Umbilical cord (tissue), 2 donors: ENCODE data around the gene CELF1. TPM values are rescaled to one million over a fixed set of nuclear protein-coding genes. Genes with fewer than 3 reads are reported as not detected.

Experiments used
- DNase-seq: peaks from one replicate; pipeline ENCODE4 v3.0.0-alpha.2; 2015; ENCODE audit warnings: low spot score
- total RNA-seq: library from RNA; depleted of rRNA; stranded (reverse); fragments of >200 nt; gene quantifications from one replicate; pipeline ENCODE4 v1.2.3, GENCODE V29; 2014; ENCODE audit warnings: low replicate concordance; ENCODE audit not compliant: insufficient read depth

CELF1 gene
- total RNA-seq, 1 donor from 2014 or later, result 120 TPM

GRCh38 chr11:47488111-47488510 is 64.8 kb downstream of the CELF1 start:
- no peak for DNase-seq

- no peak for DNase-seq
Measured at GRCh38 chr11:47487421-47487820, 65.5 kb downstream of the CELF1 start.

GRCh38 chr11:47485107-47485506 is 67.8 kb downstream of the CELF1 start:
- no peak for DNase-seq

GRCh38 chr11:47483457-47483856 is 69.5 kb downstream of the CELF1 start:
- no peak for DNase-seq

- no peak for DNase-seq
Measured at GRCh38 chr11:47480762-47481161, 72.2 kb downstream of the CELF1 start.

GRCh38 chr11:47478651-47479329 is 74.1 kb downstream of the CELF1 start:
- DNase-seq, result no peak

- no peak for DNase-seq
Measured at GRCh38 chr11:47477753-47478152, 75.2 kb downstream of the CELF1 start.

GRCh38 chr11:47477323-47477722 is 75.6 kb downstream of the CELF1 start:
- no peak for DNase-seq

GRCh38 chr11:47470671-47471070 is 82.3 kb downstream of the CELF1 start:
- DNase-seq, result no peak

GRCh38 chr11:47469361-47470179 is 83.4 kb downstream of the CELF1 start:
- no peak for DNase-seq

GRCh38 chr11:47468598-47469214 is 84.2 kb downstream of the CELF1 start:
- DNase-seq, result no peak

GRCh38 chr11:47467357-47467756 is 85.6 kb downstream of the CELF1 start:
- no peak for DNase-seq

GRCh38 chr11:47466701-47467250 is 86.2 kb downstream of the CELF1 start:
- DNase-seq, result peak; percentile 8

GRCh38 chr11:47466201-47466600 is 86.7 kb downstream of the CELF1 start:
- no peak for DNase-seq

GRCh38 chr11:47464483-47464882 is 88.4 kb downstream of the CELF1 start:
- no peak for DNase-seq

- DNase-seq, result no peak
Measured at GRCh38 chr11:47461876-47462275, 91.1 kb downstream of the CELF1 start.

- DNase-seq, result no peak
Measured at GRCh38 chr11:47460571-47461235, 92.2 kb downstream of the CELF1 start.

- peak; percentile 86 for DNase-seq
Measured at GRCh38 chr11:47454258-47454671, 98.7 kb downstream of the CELF1 start.

GRCh38 chr11:47453365-47453764 is 99.6 kb downstream of the CELF1 start:
- DNase-seq, result no peak

GRCh38 chr11:47451990-47452389 is 100.9 kb downstream of the CELF1 start:
- DNase-seq, result no peak

- no peak for DNase-seq
Measured at GRCh38 chr11:47451436-47451835, 101.5 kb downstream of the CELF1 start.

GRCh38 chr11:47449541-47449940 is 103.4 kb downstream of the CELF1 start:
- DNase-seq, result no peak
